Prostate gland (tissue), 2 donors: ENCODE data around the gene ZNF385B.

Source experiments
- POLR2A ChIP-seq: fragments of 450-650 bp; IDR thresholded peaks from one replicate; pipeline ENCODE4 v1.6.1; 2016; ENCODE audit warnings: antibody characterized with exemption, mild to moderate bottlenecking
- POLR2AphosphoS5 ChIP-seq: sonication (generic); formaldehyde crosslinking; IDR thresholded peaks from one replicate; pipeline ENCODE4 v1.6.1; 2017; ENCODE audit warnings: antibody characterized with exemption
- TF ChIP-seq, protein P1 (sequence below), 4 experiments: fragments of 200-600 bp in 2 of 4; fragments of 450-650 bp in 2 of 4; sonication (generic) in 2 of 4; IDR thresholded peaks; 1 replicate in 3 of 4; 2 replicates in 1 of 4; pipeline ENCODE4 v1.5.1; 2016 to 2019; ENCODE audit warnings: antibody characterized with exemption in 4 of 4, mild to moderate bottlenecking in 2 of 4, moderate library complexity in 2 of 4

DNA sequence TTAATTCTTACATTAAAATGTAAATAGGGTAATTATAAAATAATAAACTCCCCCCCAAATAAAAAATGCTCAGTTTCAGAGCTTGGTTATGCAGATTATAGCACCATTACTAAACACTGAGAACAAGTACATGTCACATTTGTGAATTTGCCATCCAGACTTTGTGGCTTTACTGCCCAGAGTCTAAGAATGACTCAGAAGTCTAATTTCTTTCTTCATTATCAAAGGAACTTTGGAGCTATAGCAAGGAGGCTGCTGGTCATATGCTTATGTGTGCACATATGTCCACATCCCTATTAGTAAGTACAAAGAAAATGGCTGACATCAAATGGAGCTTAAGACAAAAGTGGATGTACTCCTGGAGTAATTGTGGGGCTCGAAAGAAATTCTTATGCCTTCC lies 348.2 kb downstream of the ZNF385B start:
- TF ChIP-seq, protein P1, sequence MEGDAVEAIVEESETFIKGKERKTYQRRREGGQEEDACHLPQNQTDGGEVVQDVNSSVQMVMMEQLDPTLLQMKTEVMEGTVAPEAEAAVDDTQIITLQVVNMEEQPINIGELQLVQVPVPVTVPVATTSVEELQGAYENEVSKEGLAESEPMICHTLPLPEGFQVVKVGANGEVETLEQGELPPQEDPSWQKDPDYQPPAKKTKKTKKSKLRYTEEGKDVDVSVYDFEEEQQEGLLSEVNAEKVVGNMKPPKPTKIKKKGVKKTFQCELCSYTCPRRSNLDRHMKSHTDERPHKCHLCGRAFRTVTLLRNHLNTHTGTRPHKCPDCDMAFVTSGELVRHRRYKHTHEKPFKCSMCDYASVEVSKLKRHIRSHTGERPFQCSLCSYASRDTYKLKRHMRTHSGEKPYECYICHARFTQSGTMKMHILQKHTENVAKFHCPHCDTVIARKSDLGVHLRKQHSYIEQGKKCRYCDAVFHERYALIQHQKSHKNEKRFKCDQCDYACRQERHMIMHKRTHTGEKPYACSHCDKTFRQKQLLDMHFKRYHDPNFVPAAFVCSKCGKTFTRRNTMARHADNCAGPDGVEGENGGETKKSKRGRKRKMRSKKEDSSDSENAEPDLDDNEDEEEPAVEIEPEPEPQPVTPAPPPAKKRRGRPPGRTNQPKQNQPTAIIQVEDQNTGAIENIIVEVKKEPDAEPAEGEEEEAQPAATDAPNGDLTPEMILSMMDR (IDR thresholded peaks at IDR 0.05) = no peak
- TF ChIP-seq POLR2A (no peak), POLR2AphosphoS5 (no peak)
